Neural crest cell (in vitro differentiated cells): ENCODE results near the gene TMEM59L. TPM values are rescaled to one million over a fixed set of nuclear protein-coding genes. Genes with fewer than 3 reads are reported as not detected.
A peak's percentile ranks its signal among the peaks of the same experiment; 100 is the strongest.

Experiments used
- DNase-seq: peaks from one replicate; pipeline ENCODE4 v3.0.0; 2021; ENCODE audit warnings: low read depth, mixed read lengths, low spot score
- H3K27ac Mint-ChIP-seq: one replicate; pipeline ENCODE4 v1.8.0; 2021; ENCODE audit warnings: mild to moderate bottlenecking, mixed read lengths; ENCODE audit not compliant: unreplicated experiment
- H3K27me3 Mint-ChIP-seq: 2 replicates; pipeline ENCODE4 v1.8.0; 2021; ENCODE audit warnings: low read depth, mild to moderate bottlenecking, mixed read lengths
- H3K36me3 Mint-ChIP-seq: 2 replicates; pipeline ENCODE4 v1.8.0; 2021; ENCODE audit warnings: low read depth, mild to moderate bottlenecking, mixed read lengths
- H3K4me1 Mint-ChIP-seq: 2 replicates; pipeline ENCODE4 v1.8.0; 2021; ENCODE audit warnings: mixed read lengths
- H3K4me3 Mint-ChIP-seq: one replicate; pipeline ENCODE4 v1.8.0; 2021; ENCODE audit warnings: mild to moderate bottlenecking, mixed read lengths
- H3K9me3 Mint-ChIP-seq: 2 replicates; pipeline ENCODE4 v1.8.0; 2021; ENCODE audit warnings: mixed read lengths
- total RNA-seq: library from RNA; stranded (reverse); gene quantifications from 2 replicates; pipeline ENCODE4 v1.2.1, GENCODE V29; 2021
- TF ChIP-seq, protein P1 (sequence below): fragments of 200-600 bp; sonication (generic); conservative IDR thresholded peaks from 2 replicates; pipeline ENCODE4 v1.5.0; 2021; ENCODE audit warnings: antibody characterized with exemption, mild to moderate bottlenecking

TMEM59L gene
- total RNA-seq, 1 donor from 2014 or later, result 6.4 TPM

DNA sequence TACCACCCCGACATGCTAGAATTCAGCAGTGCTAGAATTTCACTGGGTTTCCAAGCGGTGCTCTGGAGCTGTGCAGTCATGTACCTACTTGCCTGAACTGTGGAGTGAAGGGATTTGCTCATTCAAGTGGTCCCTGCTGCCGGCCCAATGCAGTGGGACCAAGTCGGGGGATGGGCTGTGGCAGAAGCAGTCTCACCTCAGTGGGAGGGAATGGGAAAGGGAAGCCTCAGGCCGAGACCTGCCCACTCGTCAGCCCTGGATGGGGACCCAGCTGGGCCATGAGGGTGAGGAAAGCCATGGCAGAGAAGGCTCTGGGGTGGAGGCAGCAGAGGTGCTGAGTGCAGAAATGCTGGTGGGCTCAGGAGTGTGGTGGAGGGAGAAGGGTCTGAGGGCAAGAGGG lies 39.1 kb downstream of the TMEM59L start:
- peaks cover 48% of the 10 kb centered on the region for H3K4me1 Mint-ChIP-seq
- no peaks in the 10 kb centered on the region for H3K9me3 Mint-ChIP-seq
- no peak for DNase-seq
- H3K36me3 Mint-ChIP-seq, result no peaks in the 10 kb centered on the region
- H3K4me3 Mint-ChIP-seq, result no peak overlapping the region
- TF ChIP-seq, protein P1, sequence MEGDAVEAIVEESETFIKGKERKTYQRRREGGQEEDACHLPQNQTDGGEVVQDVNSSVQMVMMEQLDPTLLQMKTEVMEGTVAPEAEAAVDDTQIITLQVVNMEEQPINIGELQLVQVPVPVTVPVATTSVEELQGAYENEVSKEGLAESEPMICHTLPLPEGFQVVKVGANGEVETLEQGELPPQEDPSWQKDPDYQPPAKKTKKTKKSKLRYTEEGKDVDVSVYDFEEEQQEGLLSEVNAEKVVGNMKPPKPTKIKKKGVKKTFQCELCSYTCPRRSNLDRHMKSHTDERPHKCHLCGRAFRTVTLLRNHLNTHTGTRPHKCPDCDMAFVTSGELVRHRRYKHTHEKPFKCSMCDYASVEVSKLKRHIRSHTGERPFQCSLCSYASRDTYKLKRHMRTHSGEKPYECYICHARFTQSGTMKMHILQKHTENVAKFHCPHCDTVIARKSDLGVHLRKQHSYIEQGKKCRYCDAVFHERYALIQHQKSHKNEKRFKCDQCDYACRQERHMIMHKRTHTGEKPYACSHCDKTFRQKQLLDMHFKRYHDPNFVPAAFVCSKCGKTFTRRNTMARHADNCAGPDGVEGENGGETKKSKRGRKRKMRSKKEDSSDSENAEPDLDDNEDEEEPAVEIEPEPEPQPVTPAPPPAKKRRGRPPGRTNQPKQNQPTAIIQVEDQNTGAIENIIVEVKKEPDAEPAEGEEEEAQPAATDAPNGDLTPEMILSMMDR, result no peak
- H3K27me3 Mint-ChIP-seq, result no peaks in the 10 kb centered on the region
- peak overlapping the region; percentile 43 for H3K27ac Mint-ChIP-seq

DNA sequence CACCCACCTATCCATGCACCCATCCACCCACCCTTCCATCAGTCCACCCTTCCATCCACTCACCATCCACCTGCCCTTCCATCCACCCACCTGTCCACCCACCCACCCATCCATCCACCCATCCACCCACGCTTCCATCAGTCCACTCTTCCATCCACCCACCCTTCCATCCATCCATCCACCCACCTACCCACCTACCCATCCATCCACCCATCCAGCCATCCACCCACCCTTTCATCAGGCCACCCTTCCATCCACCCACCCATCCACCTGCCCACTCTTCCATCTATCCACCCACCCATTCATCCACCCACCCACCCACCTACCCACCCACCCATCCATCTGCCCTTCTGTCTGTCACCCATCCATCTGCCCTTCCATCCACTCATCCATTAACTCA lies 41.2 kb downstream of the TMEM59L start:
- TF ChIP-seq, protein P1, result no peak
- no peak overlapping the region for H3K27ac Mint-ChIP-seq
- no peaks in the 10 kb centered on the region for H3K36me3 Mint-ChIP-seq
- H3K4me3 Mint-ChIP-seq, result no peak overlapping the region
- H3K4me1 Mint-ChIP-seq, result peaks cover 55% of the 10 kb centered on the region
- no peak for DNase-seq
- H3K27me3 Mint-ChIP-seq, result peaks cover 6% of the 10 kb centered on the region
- no peaks in the 10 kb centered on the region for H3K9me3 Mint-ChIP-seq

DNA sequence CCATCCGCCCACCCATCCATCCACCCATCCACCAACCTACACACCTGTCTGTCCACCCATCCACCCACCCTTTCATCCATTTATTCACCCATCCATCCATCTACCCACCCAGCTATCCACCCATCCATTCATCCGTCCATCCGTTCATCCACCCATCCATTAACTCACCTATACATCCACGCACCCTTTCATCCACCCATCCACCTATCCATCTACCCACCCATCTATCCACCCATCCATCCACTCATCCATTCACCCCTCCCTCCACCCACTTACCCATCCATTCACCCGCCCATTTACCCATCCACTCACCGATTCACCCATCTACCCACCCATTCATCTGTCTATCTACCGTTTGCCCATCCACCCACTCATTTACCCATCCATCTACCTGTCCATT lies 41.8 kb downstream of the TMEM59L start:
- no peaks in the 10 kb centered on the region for H3K9me3 Mint-ChIP-seq
- peaks cover 6% of the 10 kb centered on the region for H3K27me3 Mint-ChIP-seq

DNA sequence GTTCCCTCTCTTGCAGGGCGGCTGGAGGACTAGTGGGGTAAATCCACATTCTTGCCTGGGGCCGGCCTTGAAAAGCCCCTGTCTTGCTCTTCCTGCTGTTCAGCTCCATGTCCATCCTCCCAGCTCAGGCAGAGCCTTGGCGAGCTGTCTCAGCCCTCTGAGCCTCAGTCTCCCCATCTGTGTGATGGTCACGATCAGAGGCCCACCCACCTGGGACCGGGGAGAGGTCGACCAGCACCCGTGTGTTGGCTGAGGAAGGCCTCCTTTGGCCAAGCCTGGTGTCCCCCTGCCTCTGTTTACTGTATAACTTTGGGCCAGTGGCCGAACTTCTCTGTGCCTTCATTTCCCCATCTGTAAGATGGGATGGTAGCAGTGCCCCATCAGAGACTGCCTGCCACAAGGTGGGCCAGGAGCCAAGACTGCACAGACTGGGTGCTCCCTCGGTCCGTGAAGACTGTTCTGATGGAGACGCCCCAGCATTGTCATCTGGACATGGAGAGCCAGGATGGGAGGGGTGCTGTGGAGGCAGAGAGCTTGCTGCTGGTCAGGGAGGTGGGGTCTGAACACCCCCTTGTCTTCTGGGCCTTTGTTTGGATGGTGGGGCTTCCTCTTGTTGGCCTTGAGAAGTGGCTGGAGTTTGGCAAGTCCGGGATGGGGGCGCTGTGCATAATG lies 42.6 kb downstream of the TMEM59L start:
- Mint-ChIP-seq H3K27ac (no peak overlapping the region), H3K9me3 (no peaks in the 10 kb centered on the region)

More for the DNA sequence above, 41.8 kb downstream of the TMEM59L start:
- Mint-ChIP-seq H3K4me1 (peaks cover 55% of the 10 kb centered on the region), H3K36me3 (no peaks in the 10 kb centered on the region), H3K27ac (no peak overlapping the region), H3K4me3 (no peak overlapping the region)
- TF ChIP-seq, protein P1, result no peak
- DNase-seq, result no peak

DNA sequence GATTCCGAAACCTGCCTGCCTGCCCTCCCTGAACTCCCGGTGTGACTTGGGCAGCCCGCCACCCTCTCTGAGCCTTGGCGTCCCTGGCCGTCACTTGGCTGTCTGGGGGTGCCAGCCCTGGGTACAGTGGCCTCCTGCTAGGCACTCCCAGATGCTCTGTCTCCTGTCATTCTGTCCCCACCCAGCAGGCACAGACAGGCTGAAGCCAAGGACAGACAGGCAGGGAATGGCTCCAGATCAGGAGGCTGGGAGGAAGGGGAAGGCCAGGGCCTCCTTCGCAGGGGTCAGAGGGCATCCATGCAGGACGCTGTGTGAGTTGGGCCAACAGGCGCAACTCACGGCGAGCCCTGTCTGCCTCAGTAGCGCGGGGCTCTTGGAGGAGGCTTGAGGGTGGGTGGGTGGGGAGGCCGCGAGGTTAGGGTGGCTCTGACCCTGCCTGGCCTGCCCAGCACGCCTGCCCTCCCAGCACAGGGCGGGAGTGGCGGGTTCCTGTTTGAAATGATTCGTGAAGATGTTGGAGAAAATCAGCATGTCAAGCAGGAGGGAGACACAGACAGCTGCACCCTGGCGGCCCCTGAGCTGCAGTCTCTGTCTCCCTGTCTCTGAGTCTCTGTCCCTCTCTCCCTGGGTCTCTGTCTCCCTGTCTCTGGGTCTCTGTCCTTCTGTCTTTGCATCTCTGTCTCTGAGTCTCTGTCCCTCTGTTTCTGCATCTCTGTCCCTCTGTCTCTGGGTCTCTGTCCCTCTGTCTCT lies 43.8 kb downstream of the TMEM59L start:
- Mint-ChIP-seq H3K27me3 (peaks cover 6% of the 10 kb centered on the region), H3K27ac (no peak overlapping the region), H3K4me3 (no peak overlapping the region), H3K4me1 (peaks cover 34% of the 10 kb centered on the region), H3K9me3 (no peaks in the 10 kb centered on the region), H3K36me3 (peaks cover 2% of the 10 kb centered on the region)
- DNase-seq, result no peak
- TF ChIP-seq, protein P1, result no peak

More for the DNA sequence above, 42.6 kb downstream of the TMEM59L start:
- peaks cover 46% of the 10 kb centered on the region for H3K4me1 Mint-ChIP-seq
- peaks cover 6% of the 10 kb centered on the region for H3K27me3 Mint-ChIP-seq
- DNase-seq, result no peak
- H3K4me3 Mint-ChIP-seq, result no peak overlapping the region
- no peaks in the 10 kb centered on the region for H3K36me3 Mint-ChIP-seq
- TF ChIP-seq, protein P1, result no peak
